A673 (cell line): ENCODE measurements around the gene ITGB4. TPM values are rescaled to one million over a fixed set of nuclear protein-coding genes. Genes with fewer than 3 reads are reported as not detected.

ENCODE experiments used
- BruUV-seq: library from RNA; stranded (reverse); fragments of 400-500 nt; replicated peaks from 2 replicates; lab custom pipeline; 2021; lab: Mats Ljungman, UMichigan
- CTCF ChIA-PET: fragments of 300-600 bp; sonication (Branson Sonifier 250); formaldehyde crosslinking; loops from one replicate; lab custom pipeline; 2022; ENCODE audit warnings: antibody characterized with exemption; lab: Charles Lee
- POLR2A ChIA-PET: fragments of 300-600 bp; sonication (Branson Sonifier 250); formaldehyde crosslinking; loops from one replicate; lab custom pipeline; 2022; ENCODE audit warnings: antibody characterized with exemption; ENCODE audit not compliant: low non-redundant PET; lab: Charles Lee
- DNase-seq: peaks from one replicate; pipeline ENCODE4 v3.0.0-alpha.2; 2015; ENCODE audit warnings: low spot score
- H3K27ac ChIP-seq: fragments of 200-600 bp; sonication (generic); 2 replicates; pipeline ENCODE4 v1.5.1; 2016; ENCODE audit warnings: mixed run types, low read depth, mild to moderate bottlenecking, mixed read lengths, antibody characterized with exemption, low read length; ENCODE audit not compliant: poor library complexity, severe bottlenecking
- H3K27me3 ChIP-seq: fragments of 200-600 bp; sonication (generic); replicated peaks from 2 replicates; pipeline ENCODE4 v1.6.1; 2017; ENCODE audit warnings: mixed run types, low read depth, mild to moderate bottlenecking, mixed read lengths, antibody characterized with exemption, low read length; ENCODE audit not compliant: insufficient read depth, poor library complexity
- H3K36me3 ChIP-seq: fragments of 200-600 bp; sonication (generic); 2 replicates; pipeline ENCODE4 v1.6.1; 2016; ENCODE audit warnings: mixed run types, mild to moderate bottlenecking, mixed read lengths, antibody characterized with exemption, low read length; ENCODE audit not compliant: insufficient read depth, poor library complexity, severe bottlenecking
- H3K4me1 ChIP-seq: fragments of 200-600 bp; sonication (generic); 2 replicates; pipeline ENCODE4 v1.6.1; 2017; ENCODE audit warnings: mixed run types, mild to moderate bottlenecking, mixed read lengths, antibody characterized with exemption, low read length; ENCODE audit not compliant: insufficient read depth, poor library complexity, severe bottlenecking
- H3K4me3 ChIP-seq: fragments of 200-600 bp; sonication (generic); 2 replicates; pipeline ENCODE4 v1.5.1; 2016; ENCODE audit warnings: low read depth, mixed run types, mild to moderate bottlenecking, mixed read lengths, low read length; ENCODE audit not compliant: poor library complexity, severe bottlenecking
- H3K9me3 ChIP-seq: fragments of 200-600 bp; sonication (generic); 2 replicates; pipeline ENCODE4 v1.6.1; 2016; ENCODE audit warnings: mixed run types, low read depth, mild to moderate bottlenecking, mixed read lengths, antibody characterized with exemption, low read length; ENCODE audit not compliant: poor library complexity, severe bottlenecking
- EZH2 ChIP-seq: fragments of 200-600 bp; sonication (generic); IDR thresholded peaks from 2 replicates; pipeline ENCODE4 v1.6.1; 2017; ENCODE audit warnings: borderline replicate concordance, low read depth, mild to moderate bottlenecking, mixed read lengths, antibody characterized with exemption, low read length; ENCODE audit not compliant: poor library complexity, severe bottlenecking
- intact Hi-C: fragments of 100-400 bp; cut with micrococcal nuclease; formaldehyde crosslinking; loops from one replicate; pipeline ENCODE4 v1.10.0; 2022; ENCODE audit not compliant: unreplicated experiment
- total RNA-seq: library from RNA; stranded (reverse); gene quantifications from 2 replicates; pipeline ENCODE4 v1.2.3, GENCODE V29; 2021
- TF ChIP-seq, protein P1 (sequence below): fragments of 300-800, 200-600 bp; sonication (generic); conservative IDR thresholded peaks from 2 replicates; pipeline ENCODE4 v1.5.1; 2017; ENCODE audit warnings: low read depth, mild to moderate bottlenecking, antibody characterized with exemption, low read length, moderate library complexity, mixed read lengths

Gene ITGB4
- total RNA-seq, 1 experiment from 2014 or later, result 0.95 TPM

GRCh38 chr17:75731086-75731715 lies 9.9 kb downstream of the ITGB4 start:
- no peaks in the 10 kb centered on the region for H3K36me3 ChIP-seq
- no peak for DNase-seq
- BruUV-seq, result no TSS peak
- POLR2A ChIA-PET, result no interaction called here
- no peak overlapping the region for H3K27ac ChIP-seq
- intact Hi-C loops, result no loop called here
- CTCF ChIA-PET, result no interaction called here
- TF ChIP-seq, protein P1, sequence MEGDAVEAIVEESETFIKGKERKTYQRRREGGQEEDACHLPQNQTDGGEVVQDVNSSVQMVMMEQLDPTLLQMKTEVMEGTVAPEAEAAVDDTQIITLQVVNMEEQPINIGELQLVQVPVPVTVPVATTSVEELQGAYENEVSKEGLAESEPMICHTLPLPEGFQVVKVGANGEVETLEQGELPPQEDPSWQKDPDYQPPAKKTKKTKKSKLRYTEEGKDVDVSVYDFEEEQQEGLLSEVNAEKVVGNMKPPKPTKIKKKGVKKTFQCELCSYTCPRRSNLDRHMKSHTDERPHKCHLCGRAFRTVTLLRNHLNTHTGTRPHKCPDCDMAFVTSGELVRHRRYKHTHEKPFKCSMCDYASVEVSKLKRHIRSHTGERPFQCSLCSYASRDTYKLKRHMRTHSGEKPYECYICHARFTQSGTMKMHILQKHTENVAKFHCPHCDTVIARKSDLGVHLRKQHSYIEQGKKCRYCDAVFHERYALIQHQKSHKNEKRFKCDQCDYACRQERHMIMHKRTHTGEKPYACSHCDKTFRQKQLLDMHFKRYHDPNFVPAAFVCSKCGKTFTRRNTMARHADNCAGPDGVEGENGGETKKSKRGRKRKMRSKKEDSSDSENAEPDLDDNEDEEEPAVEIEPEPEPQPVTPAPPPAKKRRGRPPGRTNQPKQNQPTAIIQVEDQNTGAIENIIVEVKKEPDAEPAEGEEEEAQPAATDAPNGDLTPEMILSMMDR, result no peak
- TF ChIP-seq EZH2, result no peak
- no peaks in the 10 kb centered on the region for H3K27me3 ChIP-seq
- no peaks in the 10 kb centered on the region for H3K4me1 ChIP-seq
- no peaks in the 10 kb centered on the region for H3K9me3 ChIP-seq
- H3K4me3 ChIP-seq, result no peak overlapping the region

DNA sequence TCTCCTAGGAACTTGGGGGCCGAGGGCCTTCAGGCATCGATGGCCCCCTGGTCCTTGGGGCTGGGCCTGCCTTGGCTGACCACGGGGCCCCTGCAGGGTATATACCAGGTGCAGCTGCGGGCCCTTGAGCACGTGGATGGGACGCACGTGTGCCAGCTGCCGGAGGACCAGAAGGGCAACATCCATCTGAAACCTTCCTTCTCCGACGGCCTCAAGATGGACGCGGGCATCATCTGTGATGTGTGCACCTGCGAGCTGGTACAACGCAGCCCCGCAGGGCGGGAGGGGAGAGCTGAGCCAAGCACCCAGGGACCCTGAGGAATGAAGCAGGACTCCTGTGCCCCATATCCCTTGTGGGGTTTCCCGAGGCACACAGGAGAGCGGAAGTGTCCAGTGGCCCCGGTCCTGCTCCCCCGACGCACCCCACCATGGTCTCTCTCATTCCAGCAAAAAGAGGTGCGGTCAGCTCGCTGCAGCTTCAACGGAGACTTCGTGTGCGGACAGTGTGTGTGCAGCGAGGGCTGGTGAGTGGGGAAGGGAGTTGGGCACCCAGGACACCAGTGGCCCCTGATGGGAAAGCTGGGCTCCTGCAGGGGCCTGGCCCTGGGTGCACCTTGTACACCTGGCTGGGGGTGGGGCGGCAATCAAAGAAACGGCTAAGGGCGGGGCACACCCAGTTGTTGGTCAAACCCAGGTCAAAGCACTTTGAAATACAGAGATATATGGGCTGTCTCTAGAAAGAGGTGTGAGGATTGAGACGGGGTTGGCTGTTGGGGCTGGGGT lies 10.6 kb downstream of the ITGB4 start:
- BruUV-seq, result no TSS peak
- H3K36me3 ChIP-seq, result no peaks in the 10 kb centered on the region
- no peaks in the 10 kb centered on the region for H3K27me3 ChIP-seq
- H3K4me1 ChIP-seq, result no peaks in the 10 kb centered on the region
- intact Hi-C loops, result no loop called here
- no peak overlapping the region for H3K4me3 ChIP-seq
- no peaks in the 10 kb centered on the region for H3K9me3 ChIP-seq
- no peak overlapping the region for H3K27ac ChIP-seq
- DNase-seq, result no peak
- CTCF ChIA-PET, result no interaction called here
- POLR2A ChIA-PET, result no interaction called here
- TF ChIP-seq, protein P1, result no peak
- TF ChIP-seq EZH2, result no peak

- Histone ChIP-seq H3K27ac (no peak overlapping the region), H3K27me3 (no peaks in the 10 kb centered on the region), H3K4me1 (no peaks in the 10 kb centered on the region), H3K9me3 (no peaks in the 10 kb centered on the region), H3K36me3 (no peaks in the 10 kb centered on the region), H3K4me3 (no peak overlapping the region)
- intact Hi-C loops, result no loop called here
- TF ChIP-seq EZH2, result no peak
- TF ChIP-seq, protein P1, result no peak
- ChIA-PET POLR2A (interaction anchor here (0.7 kb wide), 1 partner anchor 84 kb away, joined by 6 read pairs; no protein-coding TSS in a partner anchor), CTCF (no interaction called here)
- no peak for DNase-seq
- BruUV-seq, result no TSS peak
Measured at GRCh38 chr17:75733471-75733870, 12.2 kb downstream of the ITGB4 start.
